ENCODE measurements around the gene PCYOX1L.

- TF ChIP-seq, protein P1, sequence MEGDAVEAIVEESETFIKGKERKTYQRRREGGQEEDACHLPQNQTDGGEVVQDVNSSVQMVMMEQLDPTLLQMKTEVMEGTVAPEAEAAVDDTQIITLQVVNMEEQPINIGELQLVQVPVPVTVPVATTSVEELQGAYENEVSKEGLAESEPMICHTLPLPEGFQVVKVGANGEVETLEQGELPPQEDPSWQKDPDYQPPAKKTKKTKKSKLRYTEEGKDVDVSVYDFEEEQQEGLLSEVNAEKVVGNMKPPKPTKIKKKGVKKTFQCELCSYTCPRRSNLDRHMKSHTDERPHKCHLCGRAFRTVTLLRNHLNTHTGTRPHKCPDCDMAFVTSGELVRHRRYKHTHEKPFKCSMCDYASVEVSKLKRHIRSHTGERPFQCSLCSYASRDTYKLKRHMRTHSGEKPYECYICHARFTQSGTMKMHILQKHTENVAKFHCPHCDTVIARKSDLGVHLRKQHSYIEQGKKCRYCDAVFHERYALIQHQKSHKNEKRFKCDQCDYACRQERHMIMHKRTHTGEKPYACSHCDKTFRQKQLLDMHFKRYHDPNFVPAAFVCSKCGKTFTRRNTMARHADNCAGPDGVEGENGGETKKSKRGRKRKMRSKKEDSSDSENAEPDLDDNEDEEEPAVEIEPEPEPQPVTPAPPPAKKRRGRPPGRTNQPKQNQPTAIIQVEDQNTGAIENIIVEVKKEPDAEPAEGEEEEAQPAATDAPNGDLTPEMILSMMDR (conservative IDR thresholded peaks at IDR 0.05 in 1 of 2, IDR thresholded peaks at IDR 0.05 in 1 of 2; ENCODE audit: low read depth in 1 of 2, low read length in 2 of 2) = no peak
- TF ChIP-seq EZH2 (IDR thresholded peaks at IDR 0.05; ENCODE audit: low read length, missing control alignments) = no peak
Measured at GRCh38 chr5:149322518-149322917, 35.3 kb upstream of the PCYOX1L start.

Measured in fibroblast of lung (primary cell).